Measurements from ENCODE around the gene ADH5. TPM values are rescaled to one million over a fixed set of nuclear protein-coding genes. Genes with fewer than 3 reads are reported as not detected.

ADH5 gene
- total RNA-seq, 3 donors from 2014 or later, result 136 to 283 (median 159) TPM

DNA sequence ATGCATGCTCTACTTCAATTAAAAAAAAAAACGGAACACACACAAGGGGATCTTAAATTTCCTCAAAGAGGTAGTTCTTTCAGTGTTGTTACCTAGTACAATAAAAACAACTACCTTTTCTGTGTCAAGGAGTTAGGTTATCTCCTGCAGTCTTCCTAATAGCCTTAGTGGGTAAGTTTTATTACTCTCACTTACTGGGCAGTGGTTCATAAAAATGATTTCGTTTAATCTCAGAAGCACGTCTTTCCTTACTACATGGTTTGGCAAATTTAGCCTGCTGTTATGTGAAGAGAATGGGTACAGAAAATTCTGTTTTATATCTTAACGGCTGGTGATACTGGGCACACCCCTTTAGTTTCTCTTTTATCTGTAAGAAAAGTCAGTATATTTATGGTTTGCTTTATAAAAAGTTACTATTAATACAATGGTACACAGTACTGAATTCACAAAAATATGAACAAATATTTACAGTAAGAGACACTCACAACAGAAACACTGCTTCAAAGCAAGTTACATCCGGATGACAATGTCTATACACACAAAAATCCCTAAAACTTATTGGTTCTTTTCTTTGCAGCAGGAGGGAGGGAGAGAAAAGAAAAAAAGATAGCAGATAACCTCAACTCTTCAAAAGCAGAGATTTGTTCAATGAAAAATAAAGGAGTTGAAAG lies 8.8 kb downstream of the ADH5 start:
- H3K9me3 ChIP-seq, result no peaks in the 10 kb centered on the region
- H3K36me3 ChIP-seq, result no peaks in the 10 kb centered on the region
- TF ChIP-seq CTCF (IDR thresholded peaks at IDR 0.05) (no peak), POLR2A (IDR thresholded peaks at IDR 0.05) (no peak), POLR2AphosphoS5 (IDR thresholded peaks at IDR 0.05) (no peak)
- no peaks in the 10 kb centered on the region for H3K4me1 ChIP-seq
- H3K4me3 ChIP-seq, result no peak overlapping the region
- intact Hi-C loops (cut with DNase I; ENCODE audit: low total_unique reads), result no loop called here
- H3K27ac ChIP-seq, result no peak overlapping the region
- H3K27me3 ChIP-seq, result no peaks in the 10 kb centered on the region
- no peak for DNase-seq (ENCODE audit: low spot score in 2 of 2)

GRCh38 chr4:99078931-99079624 lies 9.5 kb downstream of the ADH5 start:
- DNase-seq (ENCODE audit: low spot score in 2 of 2), result no peak
- Histone ChIP-seq H3K4me1 (no peaks in the 10 kb centered on the region), H3K27ac (no peak overlapping the region), H3K36me3 (no peaks in the 10 kb centered on the region), H3K4me3 (no peak overlapping the region), H3K27me3 (no peaks in the 10 kb centered on the region), H3K9me3 (no peaks in the 10 kb centered on the region)
- no peak for TF ChIP-seq POLR2A (IDR thresholded peaks at IDR 0.05)
- no peak for TF ChIP-seq CTCF (IDR thresholded peaks at IDR 0.05)
- TF ChIP-seq POLR2AphosphoS5 (IDR thresholded peaks at IDR 0.05), result no peak
- intact Hi-C loops (cut with DNase I; ENCODE audit: low total_unique reads), result no loop called here

DNA sequence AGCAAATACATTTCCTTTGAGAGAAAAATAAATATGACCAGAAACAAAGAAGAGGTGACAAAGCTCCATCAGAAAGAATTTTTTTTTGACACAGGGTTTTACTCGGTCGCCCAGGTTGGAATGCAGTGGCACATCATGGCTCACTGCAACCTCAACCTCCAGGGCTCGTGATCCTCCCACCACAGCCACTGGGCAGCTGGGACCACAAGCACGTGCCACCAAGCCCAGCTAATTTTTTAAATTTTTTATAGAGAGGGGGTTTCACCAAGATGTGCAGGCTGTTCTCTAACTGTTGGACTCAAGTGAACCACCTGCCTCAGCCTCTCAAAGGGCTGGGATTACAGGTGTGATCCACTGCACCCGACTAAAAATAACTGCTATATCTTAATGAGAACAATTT lies 10.3 kb downstream of the ADH5 start:
- Histone ChIP-seq H3K27me3 (no peaks in the 10 kb centered on the region), H3K4me3 (no peak overlapping the region), H3K36me3 (no peaks in the 10 kb centered on the region), H3K4me1 (no peaks in the 10 kb centered on the region), H3K9me3 (no peaks in the 10 kb centered on the region), H3K27ac (no peak overlapping the region)
- intact Hi-C loops (cut with DNase I; ENCODE audit: low total_unique reads), result no loop called here
- no peak for DNase-seq (ENCODE audit: low spot score in 2 of 2)
- TF ChIP-seq POLR2A (IDR thresholded peaks at IDR 0.05), result no peak
- TF ChIP-seq CTCF (IDR thresholded peaks at IDR 0.05), result no peak
- TF ChIP-seq POLR2AphosphoS5 (IDR thresholded peaks at IDR 0.05), result no peak

DNA sequence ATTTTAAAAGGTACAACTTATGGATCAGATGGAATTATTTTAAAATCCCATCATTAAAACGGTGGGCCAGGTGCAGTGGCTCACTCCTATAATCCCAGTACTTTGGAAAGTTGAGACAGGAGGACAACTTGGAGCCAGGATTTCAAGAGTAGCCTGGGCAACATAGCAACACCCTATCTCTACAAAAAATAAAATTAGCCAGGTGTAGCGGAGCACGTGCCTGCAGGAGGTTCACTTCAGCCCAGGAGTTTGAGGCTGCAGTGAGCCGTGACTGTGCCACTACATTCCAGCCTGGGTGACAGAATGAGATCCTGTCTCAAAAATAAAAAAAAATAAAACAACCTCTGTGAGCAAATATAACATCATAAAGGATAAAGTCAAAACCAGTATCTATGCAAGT lies 11.4 kb downstream of the ADH5 start:
- Histone ChIP-seq H3K36me3 (no peaks in the 10 kb centered on the region), H3K4me3 (no peak overlapping the region), H3K4me1 (no peaks in the 10 kb centered on the region), H3K27ac (no peak overlapping the region), H3K9me3 (no peaks in the 10 kb centered on the region), H3K27me3 (no peaks in the 10 kb centered on the region)
- intact Hi-C loops (cut with DNase I; ENCODE audit: low total_unique reads), result no loop called here
- DNase-seq (ENCODE audit: low spot score in 2 of 2), result no peak
- TF ChIP-seq POLR2AphosphoS5 (IDR thresholded peaks at IDR 0.05), result no peak
- no peak for TF ChIP-seq CTCF (IDR thresholded peaks at IDR 0.05)
- no peak for TF ChIP-seq POLR2A (IDR thresholded peaks at IDR 0.05)

- no peaks in the 10 kb centered on the region for H3K27me3 ChIP-seq
- TF ChIP-seq POLR2AphosphoS5 (IDR thresholded peaks at IDR 0.05), result no peak
- TF ChIP-seq CTCF (IDR thresholded peaks at IDR 0.05), result no peak
- no peak for TF ChIP-seq POLR2A (IDR thresholded peaks at IDR 0.05)
- no peak overlapping the region for H3K4me3 ChIP-seq
- no peak overlapping the region for H3K27ac ChIP-seq
- H3K9me3 ChIP-seq, result no peaks in the 10 kb centered on the region
- no peak for DNase-seq (ENCODE audit: low spot score in 2 of 2)
- no peaks in the 10 kb centered on the region for H3K4me1 ChIP-seq
- no peaks in the 10 kb centered on the region for H3K36me3 ChIP-seq
- intact Hi-C loops (cut with DNase I; ENCODE audit: low total_unique reads), result no loop called here
These were observed 12.2 kb downstream of the ADH5 start for GRCh38 chr4:99076292-99076976.
